OCI-LY3 (cell line): Measurements from ENCODE around the gene TTLL5.

Experiments
- CTCF ChIP-seq: fragments of 200-600, 300-600 bp; sonication (generic); IDR thresholded peaks from 2 replicates; pipeline ENCODE4 v1.5.1; 2014; ENCODE audit warnings: antibody characterized with exemption, low read length, low read depth
- EZH2phosphoT487 ChIP-seq: fragments of 200-600 bp; shearing (Covaris generic); IDR thresholded peaks from 2 replicates; pipeline ENCODE4 v1.6.1; 2018; ENCODE audit warnings: antibody characterized with exemption, mixed run types, low read depth

GRCh38 chr14:75863221-75863620, 202.2 kb downstream of the TTLL5 start:
- TF ChIP-seq CTCF, result no peak
- TF ChIP-seq EZH2phosphoT487, result no peak
